Measurements from ENCODE around the gene TUT7. TPM values are rescaled to one million over a fixed set of nuclear protein-coding genes. Genes with fewer than 3 reads are reported as not detected.

Gene TUT7
- total and polyA plus RNA-seq, 10 of the 15 experiments (the other 5 are each of a cell fraction or from before 2014, with no cell fraction given): 10.0 to 49.8 (median 30.4) TPM

DNA sequence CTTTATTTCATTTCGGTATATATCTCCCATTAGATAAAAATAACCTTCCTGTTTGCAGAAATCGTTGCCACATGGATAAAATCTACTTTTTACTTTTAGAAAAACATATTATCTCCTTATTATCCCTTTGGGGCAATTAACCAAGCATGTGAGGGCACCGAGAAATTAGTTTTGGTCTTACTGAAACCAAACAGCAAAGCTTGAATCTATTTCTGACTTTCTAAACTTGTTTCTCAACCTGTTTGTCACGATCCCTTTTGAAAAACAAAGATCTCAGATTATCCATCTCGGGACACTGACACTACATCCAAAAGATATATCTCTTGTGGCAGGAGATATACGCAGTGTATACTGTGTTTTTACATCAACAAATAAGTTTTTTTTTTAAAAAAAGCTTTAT is 2.3 kb downstream of the TUT7 start:
- intact Hi-C loops (cut with micrococcal nuclease; ENCODE audit: unreplicated experiment): loop anchor here (2.0 to 10.0 kb wide), 4 partner anchors 13 to 1153 kb away; partner anchors contain the start of gene ISCA1

More for the DNA sequence above, 2.3 kb downstream of the TUT7 start:
- H3K4me3 ChIP-seq: peak overlapping the region; percentile 99
- ChIA-PET CTCF (interaction anchor here (3.7 kb wide), 1 partner anchor 11 kb away, joined by 20 read pairs; no protein-coding TSS in a partner anchor), POLR2A (interaction anchor here (1.0 to 1.2 kb wide), 2 partner anchors 10 to 37 kb away, joined by 3 to 10 read pairs; no protein-coding TSS in a partner anchor), RAD21 (ENCODE audit: unreplicated experiment) (interaction anchor here (3.8 kb wide), 1 partner anchor 11 kb away, joined by 26 read pairs; no protein-coding TSS in a partner anchor), SMC1A (ENCODE audit: uncharacterized antibody, unreplicated experiment) (interaction anchor here (0.5 to 2.2 kb wide), 3 partner anchors 10 to 218 kb away, joined by 3 to 13 read pairs (median 5); no protein-coding TSS in a partner anchor)
- FAIRE-seq: no peak
- TF ChIP-seq MEF2A (IDR thresholded peaks at IDR 0.05; ENCODE audit: insufficient read depth, low read depth, low read length) (peak; percentile 68), BHLHE40 (IDR thresholded peaks at IDR 0.05; ENCODE audit: borderline replicate concordance in 1 of 2, low read depth in 2 of 2, low read length in 1 of 2) (peak in 1 of 2 experiments; percentile 25; a peak in 1 of 4 replicates), CHD2 (IDR thresholded peaks at IDR 0.05; ENCODE audit: borderline replicate concordance, low read depth, low read length) (no peak), FOXM1 (IDR thresholded peaks at IDR 0.05; ENCODE audit: low read depth, low read length) (peak; percentile 24; the same call in 1 of the 2 replicates), EP300 (IDR thresholded peaks at IDR 0.05; ENCODE audit: borderline replicate concordance in 1 of 2, control insufficient read depth in 1 of 2, low read depth in 2 of 2, low read length in 2 of 2) (peak in 1 of 2 experiments; percentile 60; a peak in 2 of 4 replicates), RUNX3 (IDR thresholded peaks at IDR 0.05; ENCODE audit: low read length) (peak; percentile 44), MYB (IDR thresholded peaks at IDR 0.05; ENCODE audit: borderline replicate concordance, low read depth, low read length) (no peak), BCL11A (IDR thresholded peaks at IDR 0.05; ENCODE audit: low read depth, low read length) (0 out of 2 replicates have a peak, but pooled peaks have one; percentile 33), MTA2 (IDR thresholded peaks at IDR 0.05; ENCODE audit: low read depth) (peak; percentile 34; the same call in 1 of the 2 replicates), MEF2B (IDR thresholded peaks at IDR 0.05; ENCODE audit: partially characterized antibody, poor library complexity, severe bottlenecking) (peak; percentile 58), YY1 (IDR thresholded peaks at IDR 0.05; ENCODE audit: low read depth, low read length) (no peak)
- TF ChIP-seq, protein P1, sequence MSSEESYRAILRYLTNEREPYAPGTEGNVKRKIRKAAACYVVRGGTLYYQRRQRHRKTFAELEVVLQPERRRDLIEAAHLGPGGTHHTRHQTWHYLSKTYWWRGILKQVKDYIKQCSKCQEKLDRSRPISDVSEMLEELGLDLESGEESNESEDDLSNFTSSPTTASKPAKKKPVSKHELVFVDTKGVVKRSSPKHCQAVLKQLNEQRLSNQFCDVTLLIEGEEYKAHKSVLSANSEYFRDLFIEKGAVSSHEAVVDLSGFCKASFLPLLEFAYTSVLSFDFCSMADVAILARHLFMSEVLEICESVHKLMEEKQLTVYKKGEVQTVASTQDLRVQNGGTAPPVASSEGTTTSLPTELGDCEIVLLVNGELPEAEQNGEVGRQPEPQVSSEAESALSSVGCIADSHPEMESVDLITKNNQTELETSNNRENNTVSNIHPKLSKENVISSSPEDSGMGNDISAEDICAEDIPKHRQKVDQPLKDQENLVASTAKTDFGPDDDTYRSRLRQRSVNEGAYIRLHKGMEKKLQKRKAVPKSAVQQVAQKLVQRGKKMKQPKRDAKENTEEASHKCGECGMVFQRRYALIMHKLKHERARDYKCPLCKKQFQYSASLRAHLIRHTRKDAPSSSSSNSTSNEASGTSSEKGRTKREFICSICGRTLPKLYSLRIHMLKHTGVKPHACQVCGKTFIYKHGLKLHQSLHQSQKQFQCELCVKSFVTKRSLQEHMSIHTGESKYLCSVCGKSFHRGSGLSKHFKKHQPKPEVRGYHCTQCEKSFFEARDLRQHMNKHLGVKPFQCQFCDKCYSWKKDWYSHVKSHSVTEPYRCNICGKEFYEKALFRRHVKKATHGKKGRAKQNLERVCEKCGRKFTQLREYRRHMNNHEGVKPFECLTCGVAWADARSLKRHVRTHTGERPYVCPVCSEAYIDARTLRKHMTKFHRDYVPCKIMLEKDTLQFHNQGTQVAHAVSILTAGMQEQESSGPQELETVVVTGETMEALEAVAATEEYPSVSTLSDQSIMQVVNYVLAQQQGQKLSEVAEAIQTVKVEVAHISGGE (CRISPR knock-in tag; IDR thresholded peaks at IDR 0.05): no peak
- TF ChIP-seq, protein P2, sequence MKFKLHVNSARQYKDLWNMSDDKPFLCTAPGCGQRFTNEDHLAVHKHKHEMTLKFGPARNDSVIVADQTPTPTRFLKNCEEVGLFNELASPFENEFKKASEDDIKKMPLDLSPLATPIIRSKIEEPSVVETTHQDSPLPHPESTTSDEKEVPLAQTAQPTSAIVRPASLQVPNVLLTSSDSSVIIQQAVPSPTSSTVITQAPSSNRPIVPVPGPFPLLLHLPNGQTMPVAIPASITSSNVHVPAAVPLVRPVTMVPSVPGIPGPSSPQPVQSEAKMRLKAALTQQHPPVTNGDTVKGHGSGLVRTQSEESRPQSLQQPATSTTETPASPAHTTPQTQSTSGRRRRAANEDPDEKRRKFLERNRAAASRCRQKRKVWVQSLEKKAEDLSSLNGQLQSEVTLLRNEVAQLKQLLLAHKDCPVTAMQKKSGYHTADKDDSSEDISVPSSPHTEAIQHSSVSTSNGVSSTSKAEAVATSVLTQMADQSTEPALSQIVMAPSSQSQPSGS (IDR thresholded peaks at IDR 0.05; ENCODE audit: low read length): peak; percentile 50
- peaks cover 72% of the 10 kb centered on the region for H3K79me2 ChIP-seq (ENCODE audit: control insufficient read depth, insufficient read depth, low read length)
- H4K20me1 ChIP-seq (ENCODE audit: control insufficient read depth, insufficient read depth): no peaks in the 10 kb centered on the region
- H3K36me3 ChIP-seq (ENCODE audit: control insufficient read depth in 2 of 2, insufficient read depth in 2 of 2, low read length in 1 of 2): no peaks in the 10 kb centered on the region; a peak in 1 of 4 replicates
- WGBS (ENCODE audit: insufficient coverage, insufficient replicate concordance, low lambda C conversion rate, missing lambda C conversion rate): 2% methylated on average over 6 of the region's 6 CpGs
- H3K27me3 ChIP-seq (replicated peaks in 1 of 2; ENCODE audit: control insufficient read depth in 2 of 2, insufficient read depth in 2 of 2, low read length in 1 of 2): no peaks in the 10 kb centered on the region
- peaks cover 6% of the 10 kb centered on the region for H3K4me1 ChIP-seq (ENCODE audit: control insufficient read depth, insufficient read depth, low read length)
- peak; percentile 1; the same call in 1 of the 3 replicates for ATAC-seq
- peak overlapping the region; percentile 94 for H3K27ac ChIP-seq (ENCODE audit: control insufficient read depth, insufficient read depth)
- H2AFZ ChIP-seq (ENCODE audit: control insufficient read depth, low read depth, low read length): no peak overlapping the region
- H3K4me2 ChIP-seq (ENCODE audit: control insufficient read depth, insufficient read depth): peak overlapping the region; percentile 83; the same call in 1 of the 2 replicates
- H3K9ac ChIP-seq (ENCODE audit: control insufficient read depth, insufficient read depth, low read length): peak overlapping the region; percentile 98
- BruUV-seq (replicated peaks): no TSS peak
- no peak for DNase-seq (ENCODE audit: low read depth, low spot score)
- in situ Hi-C loops (cut with MboI): no loop called here
- no peaks in the 10 kb centered on the region for H3K9me3 ChIP-seq (replicated peaks; ENCODE audit: control insufficient read depth, insufficient read depth, low read length)
